NCI-H2107 treated with DMSO at 0.1 percent for 48 hours (cell line): ENCODE results near the gene CUX1.
"Not testable (repeated sequence)": the region's sequence is repeated elsewhere in the genome, so short reads cannot be mapped to it uniquely, and the experiment has no call there.

Experiments
- DNase-seq: peaks from one replicate; lab custom pipeline; 2025; ENCODE audit not compliant: unreplicated experiment; lab: John Stamatoyannopoulos, UW

The CUX1 gene

GRCh38 chr7:101913247-101913721, 95.9 kb downstream of the CUX1 start:
- DNase-seq = no peak

- DNase-seq = no peak
Measured at GRCh38 chr7:101913851-101914250, 96.4 kb downstream of the CUX1 start.

- no peak for DNase-seq
Measured at GRCh38 chr7:101915000-101915399, 97.6 kb downstream of the CUX1 start.

- no peak for DNase-seq
Measured at GRCh38 chr7:101916041-101916800, 98.8 kb downstream of the CUX1 start.

- no peak for DNase-seq
Measured at GRCh38 chr7:101916876-101917275, 99.5 kb downstream of the CUX1 start.

GRCh38 chr7:101917566-101917965, 100.1 kb downstream of the CUX1 start:
- DNase-seq = no peak

GRCh38 chr7:101918426-101918825, 101.0 kb downstream of the CUX1 start:
- DNase-seq = no peak

GRCh38 chr7:101919363-101920115, 102.1 kb downstream of the CUX1 start:
- DNase-seq = no peak

GRCh38 chr7:101921061-101921460, 103.6 kb downstream of the CUX1 start:
- DNase-seq = no peak

GRCh38 chr7:101921546-101922489, 104.4 kb downstream of the CUX1 start:
- not testable (repeated sequence) for DNase-seq

- DNase-seq = no peak
Measured at GRCh38 chr7:101922631-101923601, 105.5 kb downstream of the CUX1 start.

- DNase-seq = no peak
Measured at GRCh38 chr7:101923602-101923985, 106.2 kb downstream of the CUX1 start.

- DNase-seq = no peak
Measured at GRCh38 chr7:101924171-101924570, 106.7 kb downstream of the CUX1 start.

GRCh38 chr7:101926265-101926664, 108.8 kb downstream of the CUX1 start:
- no peak for DNase-seq

GRCh38 chr7:101927389-101927788, 110.0 kb downstream of the CUX1 start:
- DNase-seq = no peak

GRCh38 chr7:101927802-101928201, 110.4 kb downstream of the CUX1 start:
- DNase-seq = no peak

GRCh38 chr7:101929256-101929655, 111.8 kb downstream of the CUX1 start:
- DNase-seq = no peak

- DNase-seq = not testable (repeated sequence)
Measured at GRCh38 chr7:101929911-101930310, 112.5 kb downstream of the CUX1 start.

- DNase-seq = no peak
Measured at GRCh38 chr7:101932083-101932482, 114.7 kb downstream of the CUX1 start.

- DNase-seq = no peak
Measured at GRCh38 chr7:101933028-101933427, 115.6 kb downstream of the CUX1 start.
